Peyer's patch (tissue), 4 donors: ENCODE results near the gene MAPKAPK3.

Source experiments
- CTCF ChIP-seq, 6 experiments: fragments of 450-650 bp in 4 of 6; fragments of 200-600 bp in 2 of 6; sonication (generic) in 1 of 6; IDR thresholded peaks; one replicate each; pipeline ENCODE4 v1.5.1; 2017 to 2019; ENCODE audit warnings: antibody characterized with exemption in 6 of 6, mild to moderate bottlenecking in 3 of 6, moderate library complexity in 1 of 6
- POLR2A ChIP-seq, 2 donors: fragments of 450-650 bp; IDR thresholded peaks; one replicate each; pipeline ENCODE4 v1.5.1; 2017; ENCODE audit warnings: antibody characterized with exemption in 2 of 2, mild to moderate bottlenecking in 2 of 2, moderate library complexity in 2 of 2

- TF ChIP-seq POLR2A (IDR thresholded peaks at IDR 0.05), result no peak
- no peak for TF ChIP-seq CTCF (IDR thresholded peaks at IDR 0.05)
Observed at GRCh38 chr3:50648944-50649343, 32.0 kb downstream of the MAPKAPK3 start.
